GM12878 (cell line): ENCODE measurements around the gene PLD3. TPM values are rescaled to one million over a fixed set of nuclear protein-coding genes. Genes with fewer than 3 reads are reported as not detected.

Experiments
- ATAC-seq: fragments of 200-7000 bp; cut with Tn5 transposase; 3 replicates; pipeline ENCODE4 v1.9.1; 2020; ENCODE audit warnings: mild to moderate bottlenecking, moderate library complexity
- BruUV-seq: library from RNA; stranded (reverse); fragments of 400-500 nt; replicated peaks from 2 replicates; lab custom pipeline; 2021; lab: Mats Ljungman, UMichigan
- CTCF ChIA-PET: fragments of 300-600 bp; sonication (Branson Sonifier 250); formaldehyde crosslinking; extraction: SDS; loops from one replicate; lab custom pipeline; 2021; ENCODE audit warnings: inconsistent platforms; lab: Yijun Ruan, JAX
- POLR2A ChIA-PET: fragments of 350-600 bp; formaldehyde crosslinking; extraction: SDS; loops from one replicate; lab custom pipeline; 2021; ENCODE audit warnings: inconsistent platforms; lab: Charles Lee
- RAD21 ChIA-PET: fragments of 300-600 bp; sonication (Branson Sonifier 250); formaldehyde crosslinking; loops from one replicate; lab custom pipeline; 2023; ENCODE audit warnings: antibody characterized with exemption; ENCODE audit not compliant: unreplicated experiment; lab: Charles Lee
- SMC1A ChIA-PET: fragments of 300-600 bp; sonication (Branson Sonifier 250); formaldehyde crosslinking; loops from one replicate; lab custom pipeline; 2023; ENCODE audit not compliant: unreplicated experiment, uncharacterized antibody; lab: Charles Lee
- DNase-seq: peaks from one replicate; pipeline ENCODE4 v3.0.0-alpha.2; 2011; ENCODE audit warnings: low read depth, low spot score
- FAIRE-seq: peaks from 3 replicates; lab custom pipeline; 2011; peaks lifted over from hg19 to GRCh38; lab: Jason Lieb, UNC
- H2AFZ ChIP-seq: 2 replicates; pipeline ENCODE4 v1.6.0; 2011; ENCODE audit warnings: low read depth, low read length, control low read depth; ENCODE audit not compliant: control insufficient read depth
- H3K27ac ChIP-seq: 2 replicates; pipeline ENCODE4 v1.5.1; 2011; ENCODE audit warnings: control low read depth; ENCODE audit not compliant: control insufficient read depth, insufficient read depth
- H3K27me3 ChIP-seq, 2 experiments: replicated peaks in 1 of 2; 2 replicates each; pipeline versions ENCODE4 v1.6.0 to v1.6.1; 2011; ENCODE audit warnings: low read length in 1 of 2; ENCODE audit not compliant: control insufficient read depth in 2 of 2, insufficient read depth in 2 of 2
- H3K36me3 ChIP-seq, 2 experiments: 2 replicates each; pipeline ENCODE4 v1.5.1; 2011; ENCODE audit warnings: low read length in 1 of 2; ENCODE audit not compliant: control insufficient read depth in 2 of 2, insufficient read depth in 2 of 2
- H3K4me1 ChIP-seq: 2 replicates; pipeline ENCODE4 v1.6.1; 2011; ENCODE audit warnings: mild to moderate bottlenecking, low read length, moderate library complexity, mixed read lengths; ENCODE audit not compliant: control insufficient read depth, insufficient read depth
- H3K4me2 ChIP-seq: 2 replicates; pipeline ENCODE4 v1.6.0; 2011; ENCODE audit warnings: control low read depth; ENCODE audit not compliant: control insufficient read depth, insufficient read depth
- H3K4me3 ChIP-seq: fragments of 200-600 bp; sonication (generic); 2 replicates; pipeline ENCODE4 v1.5.1; 2016
- H3K79me2 ChIP-seq: 2 replicates; pipeline ENCODE4 v1.6.0; 2011; ENCODE audit warnings: low read length; ENCODE audit not compliant: control insufficient read depth, insufficient read depth
- H3K9ac ChIP-seq: 2 replicates; pipeline ENCODE4 v1.8.0; 2011; ENCODE audit warnings: low read length, control low read depth, mixed read lengths; ENCODE audit not compliant: control insufficient read depth, insufficient read depth
- H3K9me3 ChIP-seq: replicated peaks from 3 replicates; pipeline ENCODE4 v1.5.1; 2011; ENCODE audit warnings: mild to moderate bottlenecking, low read length; ENCODE audit not compliant: control insufficient read depth, insufficient read depth
- H4K20me1 ChIP-seq: 2 replicates; pipeline ENCODE4 v1.6.0; 2011; ENCODE audit not compliant: control insufficient read depth, insufficient read depth
- ATF7 ChIP-seq: fragments of 450-650 bp; IDR thresholded peaks from 2 replicates; pipeline ENCODE4 v1.6.1; 2016; ENCODE audit warnings: low read depth, mild to moderate bottlenecking
- CHD1 ChIP-seq: IDR thresholded peaks from 2 replicates; pipeline ENCODE4 v1.6.1; 2012; ENCODE audit warnings: low read depth, low read length, improper control_type of control experiment
- CREM ChIP-seq: IDR thresholded peaks from 2 replicates; pipeline ENCODE4 v1.6.1; 2014; ENCODE audit warnings: antibody characterized with exemption, low read depth
- DPF2 ChIP-seq: fragments of 450-650 bp; IDR thresholded peaks from 2 replicates; pipeline ENCODE4 v1.6.1; 2017; ENCODE audit warnings: mild to moderate bottlenecking
- E2F4 ChIP-seq: IDR thresholded peaks from 2 replicates; pipeline ENCODE4 v1.6.1; 2012; ENCODE audit warnings: low read depth, low read length, improper control_type of control experiment
- EZH2 ChIP-seq: IDR thresholded peaks from 2 replicates; pipeline ENCODE4 v1.6.1; 2012; ENCODE audit warnings: low read depth, mild to moderate bottlenecking, control low read depth, inconsistent platforms, low read length, borderline replicate concordance; ENCODE audit not compliant: control insufficient read depth
- MAX ChIP-seq: IDR thresholded peaks from 2 replicates; pipeline ENCODE4 v1.6.1; 2012; ENCODE audit warnings: low read depth, low read length, improper control_type of control experiment
- NFYB ChIP-seq: IDR thresholded peaks from 2 replicates; pipeline ENCODE4 v1.6.1; 2011; ENCODE audit warnings: low read depth, mild to moderate bottlenecking, low read length, improper control_type of control experiment, moderate library complexity; ENCODE audit not compliant: insufficient read depth
- POU2F2 ChIP-seq: IDR thresholded peaks from 3 replicates; pipeline ENCODE4 v1.6.1; 2011; ENCODE audit warnings: low read depth, mild to moderate bottlenecking, low read length, borderline replicate concordance
- SMC3 ChIP-seq: IDR thresholded peaks from 2 replicates; pipeline ENCODE4 v1.6.1; 2011; ENCODE audit warnings: low read length, improper control_type of control experiment, borderline replicate concordance
- ZBED1 ChIP-seq: IDR thresholded peaks from 2 replicates; pipeline ENCODE4 v1.6.1; 2016; ENCODE audit warnings: borderline replicate concordance
- ZBTB4 ChIP-seq: fragments of 450-650 bp; formaldehyde crosslinking; IDR thresholded peaks from 2 replicates; pipeline ENCODE4 v1.4.0; 2022; ENCODE audit warnings: mild to moderate bottlenecking, moderate library complexity
- WGBS: methylation state at CpG from one replicate; pipeline ENCODE4 v1.1.6; 2016; ENCODE audit warnings: low lambda C conversion rate; ENCODE audit not compliant: insufficient replicate concordance, insufficient coverage; ENCODE audit errors: missing lambda C conversion rate; 5-methylcytosine and 5-hydroxymethylcytosine counted together
- in situ Hi-C: fragments of 300-500 bp; cut with MboI; formaldehyde crosslinking; loops from 9 replicates; pipeline ENCODE4 v1.14.3; 2018; ENCODE audit warnings: mixed read lengths
- intact Hi-C: fragments of 100-400 bp; cut with micrococcal nuclease; formaldehyde crosslinking; loops from one replicate; pipeline ENCODE4 v1.14.2; 2022; ENCODE audit not compliant: unreplicated experiment
- polyA plus RNA-seq, 11 experiments: library from polyadenylated mRNA; depleted of rRNA in 4 of 11; unstranded in 6 of 11; stranded (reverse) in 5 of 11; fragments of >200 nt; fragmentation: Nextera tagmentation in 4 of 11; fragmentation: Illumina TruSeq in 1 of 11; extraction: Ambion mirVana in 4 of 11; extraction: Trizol in 1 of 11; gene quantifications; 1 replicate in 1 of 11; 2 replicates in 10 of 11; pipeline versions ENCODE4 v1.2.1 to v1.2.3, GENCODE V29; 2011 to 2016; ENCODE audit warnings: inconsistent platforms in 2 of 11, missing spikeins in 2 of 11, low read depth in 1 of 11
- total RNA-seq, 4 experiments: library from RNA; depleted of rRNA in 3 of 4; stranded (reverse); fragments of >200 nt in 3 of 4; fragmentation: Illumina TruSeq in 1 of 4; extraction: Trizol in 1 of 4; gene quantifications; 2 replicates each; pipeline versions ENCODE4 v1.2.1 to v1.2.3, GENCODE V29; 2013 to 2021
- TF ChIP-seq, protein P1 (sequence below): fragments of 450-650 bp; IDR thresholded peaks from 2 replicates; pipeline ENCODE4 v1.6.1; 2017; ENCODE audit warnings: mild to moderate bottlenecking

Gene PLD3
- total and polyA plus RNA-seq, 10 of the 15 experiments (the other 5 are each of a cell fraction or from before 2014, with no cell fraction given), result 1.3 to 134 (median 72.7) TPM

DNA sequence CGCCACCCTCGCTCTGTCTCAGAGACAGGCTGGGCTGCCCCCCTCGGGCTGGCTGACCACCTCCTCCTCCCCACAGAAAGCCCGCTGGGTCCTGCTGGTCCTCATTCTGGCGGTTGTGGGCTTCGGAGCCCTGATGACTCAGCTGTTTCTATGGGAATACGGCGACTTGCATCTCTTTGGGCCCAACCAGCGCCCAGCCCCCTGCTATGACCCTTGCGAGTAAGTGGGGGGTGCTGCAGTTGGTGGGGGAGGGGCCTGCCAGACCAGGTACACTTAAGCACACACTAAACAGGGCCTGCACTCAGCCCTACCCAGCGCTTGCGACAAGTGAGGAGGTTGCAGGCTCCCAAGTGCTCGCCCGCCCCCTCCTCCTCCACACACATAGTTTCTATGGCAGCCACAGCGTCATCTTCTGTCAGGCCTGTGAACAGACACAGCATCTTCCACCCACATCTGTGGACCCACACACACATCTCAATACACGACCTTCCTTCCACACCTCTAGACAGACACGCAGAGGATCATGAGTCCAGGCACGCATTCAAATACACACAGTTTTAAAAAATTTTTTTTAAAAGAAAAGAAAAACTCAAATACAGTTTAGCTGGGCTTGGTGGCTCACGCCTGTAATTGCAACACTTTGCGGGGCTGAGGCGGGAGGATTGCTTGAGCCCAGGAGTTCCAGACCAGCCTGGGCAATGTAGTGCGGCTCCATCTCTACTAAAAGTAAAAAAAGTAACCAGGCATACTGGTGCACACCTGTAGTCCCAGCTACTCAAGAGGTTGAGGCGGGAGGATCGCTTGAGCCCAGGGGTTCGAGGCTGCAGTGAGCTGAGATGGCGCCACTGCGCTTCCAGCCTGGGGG is 18.4 kb downstream of the PLD3 start (continued):
- TF ChIP-seq ZBTB4 (CRISPR knock-in tag), result no peak
- no peak for TF ChIP-seq POU2F2
- TF ChIP-seq SMC3, result no peak
- no peak for TF ChIP-seq ATF7
- no peak for TF ChIP-seq CHD1
- TF ChIP-seq ZBED1, result no peak

- RAD21 ChIA-PET, result no interaction called here
- ATAC-seq, result no peak
- no peak overlapping the region for H2AFZ ChIP-seq
- H3K9me3 ChIP-seq, result no peaks in the 10 kb centered on the region
- no TSS peak for BruUV-seq
- H3K4me3 ChIP-seq, result no peak overlapping the region
- H3K27me3 ChIP-seq, result no peaks in the 10 kb centered on the region
- FAIRE-seq, result no peak
- H3K27ac ChIP-seq, result no peak overlapping the region
- in situ Hi-C loops (no loop called here), intact Hi-C loops (no loop called here)
- no peak overlapping the region for H3K4me2 ChIP-seq
- SMC1A ChIA-PET, result no interaction called here
- no peaks in the 10 kb centered on the region for H3K4me1 ChIP-seq
- no peaks in the 10 kb centered on the region for H4K20me1 ChIP-seq
- no peaks in the 10 kb centered on the region; a peak in 2 of 4 replicates for H3K36me3 ChIP-seq
- POLR2A ChIA-PET, result no interaction called here
- no peak for DNase-seq
- 96% methylated on average over 16 of the region's 16 CpGs for WGBS
- no peaks in the 10 kb centered on the region for H3K79me2 ChIP-seq
- no peak overlapping the region for H3K9ac ChIP-seq
- CTCF ChIA-PET, result no interaction called here
- TF ChIP-seq, protein P1, sequence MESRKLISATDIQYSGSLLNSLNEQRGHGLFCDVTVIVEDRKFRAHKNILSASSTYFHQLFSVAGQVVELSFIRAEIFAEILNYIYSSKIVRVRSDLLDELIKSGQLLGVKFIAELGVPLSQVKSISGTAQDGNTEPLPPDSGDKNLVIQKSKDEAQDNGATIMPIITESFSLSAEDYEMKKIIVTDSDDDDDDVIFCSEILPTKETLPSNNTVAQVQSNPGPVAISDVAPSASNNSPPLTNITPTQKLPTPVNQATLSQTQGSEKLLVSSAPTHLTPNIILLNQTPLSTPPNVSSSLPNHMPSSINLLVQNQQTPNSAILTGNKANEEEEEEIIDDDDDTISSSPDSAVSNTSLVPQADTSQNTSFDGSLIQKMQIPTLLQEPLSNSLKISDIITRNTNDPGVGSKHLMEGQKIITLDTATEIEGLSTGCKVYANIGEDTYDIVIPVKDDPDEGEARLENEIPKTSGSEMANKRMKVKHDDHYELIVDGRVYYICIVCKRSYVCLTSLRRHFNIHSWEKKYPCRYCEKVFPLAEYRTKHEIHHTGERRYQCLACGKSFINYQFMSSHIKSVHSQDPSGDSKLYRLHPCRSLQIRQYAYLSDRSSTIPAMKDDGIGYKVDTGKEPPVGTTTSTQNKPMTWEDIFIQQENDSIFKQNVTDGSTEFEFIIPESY, result no peak
- TF ChIP-seq CREM (no peak), NFYB (no peak), DPF2 (no peak), E2F4 (no peak), MAX (no peak), EZH2 (no peak)
These were observed 19.3 kb downstream of the PLD3 start for GRCh38 chr19:40367577-40368434.
